ENCODE results near the gene CADPS2.

- TF ChIP-seq POLR2A (IDR thresholded peaks at IDR 0.05; ENCODE audit: low read depth, low read length) (no peak), POLR2AphosphoS5 (IDR thresholded peaks at IDR 0.05; ENCODE audit: low read depth, low read length) (no peak), TAF1 (IDR thresholded peaks at IDR 0.05; ENCODE audit: low read depth, low read length) (no peak), PAX5 (IDR thresholded peaks at IDR 0.05; ENCODE audit: insufficient read depth, low read length, severe bottlenecking) (no peak), POU2F2 (IDR thresholded peaks at IDR 0.05; ENCODE audit: low read depth, low read length) (no peak)
Observed at GRCh38 chr7:122675011-122675410, 211.2 kb downstream of the CADPS2 start.
